ENCODE results near the gene FXYD1. TPM values are rescaled to one million over a fixed set of nuclear protein-coding genes. Genes with fewer than 3 reads are reported as not detected.

Gene FXYD1
- total and polyA plus RNA-seq, 4 donors: 5.7 to 37.6 (median 22.7) TPM

GRCh38 chr19:35184884-35185283 lies 46.3 kb downstream of the FXYD1 start:
- Histone ChIP-seq H3K9me3 (ENCODE audit: control insufficient read depth in 4 of 4, insufficient read depth in 3 of 4, low read length in 3 of 4) (no peaks in the 10 kb centered on the region), H3K4me3 (no peak overlapping the region), H3K27me3 (ENCODE audit: control insufficient read depth in 3 of 3, insufficient read depth in 3 of 3, low read length in 2 of 3) (no peaks in the 10 kb centered on the region), H3K27ac (ENCODE audit: low read depth in 1 of 2, low read length in 1 of 2) (no peak overlapping the region), H3K4me1 (ENCODE audit: control insufficient read depth in 5 of 5, insufficient read depth in 5 of 5, low read length in 5 of 5) (no peaks in the 10 kb centered on the region), H3K9ac (ENCODE audit: insufficient read depth in 1 of 2, low read length in 2 of 2) (no peak overlapping the region), H3K36me3 (ENCODE audit: control insufficient read depth in 4 of 4, insufficient read depth in 4 of 4, low read length in 4 of 4) (no peaks in the 10 kb centered on the region)
- DNase-seq: no peak
- ATAC-seq (ENCODE audit: insufficient read depth, low FRiP score): no peak
- no peak for TF ChIP-seq CTCF (IDR thresholded peaks at IDR 0.05; ENCODE audit: control extremely low read depth, extremely low read depth)
- WGBS, 2 donors: 71 to 86% methylated on average over 2 of the region's 2 CpGs

Small RNA genes lying within 50 kb of the gene (small RNA-seq; reads per million reads assigned to genes)
- gene AC020907.2 (ENCODE audit: low replicate concordance): not detected

Other genes starting within 250 kb of the FXYD1 start
- 1 to 10 TPM; 3.3 to 5.5 TPM for gene ZNF30, start 211.9 kb upstream of the FXYD1 start, total RNA-seq
- gene ZNF30, start 211.9 kb upstream of the FXYD1 start, polyA plus RNA-seq: 1 to 10 TPM; 1.5 to 1.9 TPM
- 10 to 100 TPM in 1 of 2 donors, 1 to 10 TPM in 1; 8.1 to 17.2 TPM for gene ZNF792, start 174.6 kb upstream of the FXYD1 start, total RNA-seq
- gene ZNF792, start 174.6 kb upstream of the FXYD1 start, polyA plus RNA-seq: 1 to 10 TPM; 2.0 to 3.7 TPM
- 100 to 1,000 TPM; 130 to 137 TPM for gene GRAMD1A, start 138.5 kb upstream of the FXYD1 start, total RNA-seq
- gene GRAMD1A, start 138.5 kb upstream of the FXYD1 start, polyA plus RNA-seq: 100 to 1,000 TPM in 1 of 2 donors, 10 to 100 TPM in 1; 92.2 to 217 TPM
- gene SCN1B, start 108.4 kb upstream of the FXYD1 start, total RNA-seq: 1 to 10 TPM; 1.5 to 8.4 TPM
- gene SCN1B, start 108.4 kb upstream of the FXYD1 start, polyA plus RNA-seq: 10 to 100 TPM in 1 of 2 donors, 1 to 10 TPM in 1; 9.5 to 12.6 TPM
- 10 to 100 TPM; 15.4 to 31.1 TPM for gene HPN, start 97.1 kb upstream of the FXYD1 start, total RNA-seq
- 10 to 100 TPM; 22.5 to 41.4 TPM for gene HPN, start 97.1 kb upstream of the FXYD1 start, polyA plus RNA-seq
- 100 to 1,000 TPM; 130 to 172 TPM for gene FXYD3, start 23.0 kb upstream of the FXYD1 start, total RNA-seq
- 100 to 1,000 TPM; 147 to 467 TPM for gene FXYD3, start 23.0 kb upstream of the FXYD1 start, polyA plus RNA-seq
- gene LGI4, start 3.8 kb upstream of the FXYD1 start, total RNA-seq: 1 to 10 TPM; 3.5 to 4.6 TPM
- gene LGI4, start 3.8 kb upstream of the FXYD1 start, polyA plus RNA-seq: 10 to 100 TPM in 1 of 2 donors, 1 to 10 TPM in 1; 1.6 to 11.2 TPM
- not detected for gene FXYD7, start 4.4 kb downstream of the FXYD1 start, total RNA-seq
- under 1 TPM; 0.31 to 0.39 TPM for gene FXYD7, start 4.4 kb downstream of the FXYD1 start, polyA plus RNA-seq
- 100 to 1,000 TPM in 1 of 2 donors, 1 to 10 TPM in 1; 9.9 to 124 TPM for gene FXYD5, start 15.9 kb downstream of the FXYD1 start, total RNA-seq
- 100 to 1,000 TPM; 152 to 203 TPM for gene FXYD5, start 15.9 kb downstream of the FXYD1 start, polyA plus RNA-seq
- gene FAM187B, start 89.9 kb downstream of the FXYD1 start, total RNA-seq: under 1 TPM in 1 of 2 donors, not detected in 1; 0.28 TPM
- under 1 TPM in 1 of 2 donors, not detected in 1; 0.20 TPM for gene FAM187B, start 89.9 kb downstream of the FXYD1 start, polyA plus RNA-seq
- gene LSR, start 110.2 kb downstream of the FXYD1 start, total RNA-seq: 10 to 100 TPM; 30.8 to 82.0 TPM
- gene LSR, start 110.2 kb downstream of the FXYD1 start, polyA plus RNA-seq: 10 to 100 TPM; 60.0 to 77.4 TPM
- gene USF2, start 130.1 kb downstream of the FXYD1 start, total RNA-seq: 100 to 1,000 TPM in 1 of 2 donors, 10 to 100 TPM in 1; 74.9 to 138 TPM
- 100 to 1,000 TPM; 129 to 163 TPM for gene USF2, start 130.1 kb downstream of the FXYD1 start, polyA plus RNA-seq
- gene HAMP, start 143.7 kb downstream of the FXYD1 start, total RNA-seq: 1 to 10 TPM in 1 of 2 donors, under 1 TPM in 1; 0.28 to 1.5 TPM
- 10 to 100 TPM in 1 of 2 donors, 1 to 10 TPM in 1; 1.7 to 85.7 TPM for gene HAMP, start 143.7 kb downstream of the FXYD1 start, polyA plus RNA-seq
- 1 to 10 TPM; 1.5 to 8.8 TPM for gene MAG, start 153.3 kb downstream of the FXYD1 start, total RNA-seq
- gene MAG, start 153.3 kb downstream of the FXYD1 start, polyA plus RNA-seq: 1 to 10 TPM in 1 of 2 donors, under 1 TPM in 1; 0.08 to 2.3 TPM
- gene CD22, start 190.4 kb downstream of the FXYD1 start, total RNA-seq: 10 to 100 TPM; 13.5 to 53.8 TPM
- gene CD22, start 190.4 kb downstream of the FXYD1 start, polyA plus RNA-seq: 10 to 100 TPM in 1 of 2 donors, 1 to 10 TPM in 1; 4.7 to 48.0 TPM
- under 1 TPM; 0.37 to 0.49 TPM for gene FFAR1, start 209.1 kb downstream of the FXYD1 start, total RNA-seq
- gene FFAR1, start 209.1 kb downstream of the FXYD1 start, polyA plus RNA-seq: 1 to 10 TPM in 1 of 2 donors, under 1 TPM in 1; 0.06 to 1.1 TPM
- under 1 TPM; 0.26 to 0.55 TPM for gene FFAR3, start 219.6 kb downstream of the FXYD1 start, total RNA-seq
- gene FFAR3, start 219.6 kb downstream of the FXYD1 start, polyA plus RNA-seq: 10 to 100 TPM in 1 of 2 donors, under 1 TPM in 1; 0.06 to 20.9 TPM
- gene GPR42, start 232.2 kb downstream of the FXYD1 start, total RNA-seq: under 1 TPM in 1 of 2 donors, not detected in 1; 0.21 TPM
- 1 to 10 TPM in 1 of 2 donors, not detected in 1; 1.5 TPM for gene GPR42, start 232.2 kb downstream of the FXYD1 start, polyA plus RNA-seq

Measured in lung (tissue), 13 donors.